ENCODE data around the gene TRAPPC8.
"Not testable (repeated sequence)": the region's sequence is repeated elsewhere in the genome, so short reads cannot be mapped to it uniquely, and the experiment has no call there.

The TRAPPC8 gene

DNA sequence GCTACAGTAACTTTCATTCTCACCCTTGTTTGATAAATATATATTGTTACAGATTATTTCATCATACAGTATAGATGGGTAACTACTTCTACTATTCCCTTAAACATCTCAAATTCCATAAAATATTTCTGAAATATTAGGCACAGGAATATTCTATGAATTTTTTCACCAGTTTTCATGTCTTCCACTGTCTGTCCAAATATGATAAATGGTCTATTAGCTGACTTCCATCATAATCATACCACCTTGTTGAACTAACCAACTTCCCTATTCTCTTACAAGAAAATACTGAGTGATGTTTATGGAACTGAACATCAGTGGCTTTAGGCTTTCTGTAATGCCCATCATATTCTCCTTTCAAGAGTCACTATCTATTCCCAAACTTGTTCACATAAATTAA, 82.4 kb downstream of the TRAPPC8 start:
- DNase-seq, result no peak

DNA sequence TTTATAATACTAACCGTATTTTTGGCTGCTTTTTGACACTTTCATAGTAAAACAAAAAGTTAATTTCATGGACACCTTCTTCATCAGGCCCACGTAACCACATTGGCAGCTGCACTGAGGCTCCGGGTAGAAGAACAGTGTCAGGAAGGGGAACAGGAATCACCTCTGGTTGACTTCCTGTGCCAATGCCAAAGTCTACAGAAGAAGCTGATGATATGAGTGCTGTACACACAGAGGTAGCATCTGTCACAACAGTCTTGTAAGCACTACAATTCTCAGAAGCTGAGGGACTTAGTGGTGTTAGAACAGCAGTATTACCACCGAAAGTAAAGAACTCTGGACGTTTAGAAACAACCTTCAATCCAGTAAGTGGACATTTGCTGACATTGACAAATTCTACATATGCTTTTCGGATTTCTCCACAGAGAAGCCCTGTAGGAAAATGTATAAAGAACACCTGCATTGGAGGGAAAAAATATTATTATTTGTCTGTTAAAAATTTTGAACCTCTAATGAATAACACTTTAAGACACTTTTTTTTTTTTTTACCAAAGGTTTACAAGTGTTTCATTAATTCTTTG, 85.3 kb downstream of the TRAPPC8 start:
- no peak for DNase-seq

DNA sequence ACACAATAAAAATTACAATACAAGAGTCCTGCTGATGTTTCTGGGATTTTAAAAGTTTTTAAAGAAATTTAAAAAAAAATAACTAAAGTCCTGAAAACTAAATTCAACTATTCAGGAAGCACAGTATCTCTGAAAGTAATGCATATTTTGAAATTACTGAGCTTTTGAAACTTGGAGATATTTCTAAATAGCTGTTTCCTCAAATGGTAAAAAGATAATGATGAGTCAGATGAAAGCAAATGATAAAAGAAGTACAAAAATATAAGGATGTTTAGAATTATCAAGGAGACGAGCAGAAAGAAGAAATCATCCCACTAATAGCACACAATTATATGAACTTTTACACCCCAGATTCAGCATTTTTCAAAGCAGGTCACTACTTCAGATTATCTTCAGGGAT, 92.1 kb downstream of the TRAPPC8 start:
- DNase-seq, result no peak

DNA sequence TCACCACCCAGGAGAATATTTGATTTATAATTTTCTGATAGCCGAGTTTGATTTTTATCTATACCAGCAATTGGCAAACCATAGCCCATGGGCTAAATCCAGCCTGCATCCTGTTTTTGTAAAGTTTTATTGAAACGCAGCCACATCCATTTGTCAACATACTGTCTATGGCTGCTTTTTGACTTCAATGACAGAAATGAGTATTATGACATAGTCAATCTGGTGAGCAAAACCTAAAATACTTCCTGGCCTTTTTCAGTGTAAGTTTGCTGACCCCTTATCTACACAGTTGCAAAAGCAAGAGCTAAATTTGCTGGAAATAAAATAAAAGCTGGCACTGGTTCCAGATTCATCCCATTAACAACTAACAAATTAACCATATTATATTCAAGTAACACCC, 102.4 kb downstream of the TRAPPC8 start:
- DNase-seq, result no peak

DNA sequence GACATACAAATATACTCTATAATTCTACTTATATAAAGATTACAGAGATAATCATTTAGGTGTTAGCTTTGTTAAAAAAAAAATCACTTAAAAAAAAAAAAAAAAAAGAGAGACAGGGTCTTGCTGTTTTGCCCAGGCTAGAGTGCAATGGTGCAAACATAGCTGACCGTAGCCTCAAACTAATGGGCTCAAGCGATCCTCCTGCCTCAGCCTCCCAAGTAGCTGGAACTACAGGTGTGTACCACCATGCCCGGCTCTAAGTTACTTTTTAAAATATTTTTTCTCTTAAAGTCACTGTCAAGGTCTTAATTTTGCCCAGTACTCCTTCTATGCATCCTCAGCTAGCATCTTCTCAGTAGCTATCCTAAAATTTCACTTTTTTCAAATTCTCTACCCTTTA, 105.0 kb downstream of the TRAPPC8 start:
- no peak for DNase-seq

DNA sequence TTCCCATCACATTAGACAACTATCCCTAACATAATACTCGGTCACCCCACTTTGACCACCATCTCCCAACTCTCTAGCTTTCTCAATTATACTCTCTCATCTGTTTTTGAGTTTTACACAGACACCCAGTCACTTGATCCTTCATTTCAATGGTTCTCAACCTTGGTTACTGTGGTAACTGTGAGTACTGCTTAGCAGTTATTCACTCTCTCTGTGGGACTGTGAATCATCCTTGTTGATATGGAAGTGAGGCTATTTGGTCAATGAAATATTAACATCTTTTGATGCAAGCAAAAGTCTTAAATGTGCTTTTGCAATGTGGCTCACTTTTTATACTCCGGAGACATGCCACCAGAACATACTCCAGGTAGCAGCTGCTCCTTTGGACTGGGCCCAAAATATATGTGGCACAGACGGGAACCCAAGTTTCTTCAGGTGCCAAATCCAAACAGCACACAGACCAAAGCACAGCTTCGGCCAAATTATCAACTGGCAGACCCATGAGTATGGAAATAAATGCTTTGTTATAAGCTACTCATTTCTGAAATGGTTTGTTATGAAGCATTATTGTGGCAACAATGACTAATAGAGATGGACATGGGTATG, 107.3 kb downstream of the TRAPPC8 start:
- DNase-seq, result no peak

- no peak for DNase-seq
These were observed 111.0 kb downstream of the TRAPPC8 start for GRCh38 chr18:31831903-31832302.

- no peak for DNase-seq
These were observed 112.2 kb downstream of the TRAPPC8 start for GRCh38 chr18:31830686-31831085.

- no peak for DNase-seq
These were observed 114.3 kb downstream of the TRAPPC8 start for GRCh38 chr18:31828613-31829012.

DNA sequence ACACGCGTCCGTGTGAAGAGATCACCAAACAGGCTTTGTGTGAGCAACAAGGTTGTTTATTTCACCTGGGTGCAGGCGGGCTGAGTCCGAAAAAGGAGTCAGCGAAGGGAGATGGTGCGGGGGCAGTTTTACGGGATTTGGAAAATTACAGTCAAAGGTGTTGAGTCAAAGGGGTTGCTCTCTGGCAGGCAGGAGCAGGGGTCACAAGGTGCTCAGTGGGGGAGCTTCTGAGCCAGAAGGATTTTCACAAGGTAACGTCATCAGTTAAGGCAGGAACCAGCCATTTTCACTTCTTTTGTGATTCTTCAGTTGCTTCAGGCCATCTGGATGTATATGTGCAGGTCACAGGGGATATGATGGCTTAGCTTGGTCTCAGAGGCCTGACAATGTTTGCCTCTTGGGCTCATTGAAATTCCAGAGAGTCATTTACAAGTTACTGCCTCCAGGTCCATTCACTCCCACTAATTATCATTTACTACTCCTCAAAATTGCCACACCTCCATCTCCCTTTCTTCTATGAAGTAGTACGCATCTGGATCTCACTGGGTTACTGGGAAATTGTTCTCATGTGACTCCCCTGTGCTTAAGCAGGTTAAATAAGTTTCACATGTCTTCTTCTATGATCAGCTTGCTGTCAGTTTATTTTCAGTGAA, 116.1 kb downstream of the TRAPPC8 start:
- DNase-seq, result not testable (repeated sequence)

DNA sequence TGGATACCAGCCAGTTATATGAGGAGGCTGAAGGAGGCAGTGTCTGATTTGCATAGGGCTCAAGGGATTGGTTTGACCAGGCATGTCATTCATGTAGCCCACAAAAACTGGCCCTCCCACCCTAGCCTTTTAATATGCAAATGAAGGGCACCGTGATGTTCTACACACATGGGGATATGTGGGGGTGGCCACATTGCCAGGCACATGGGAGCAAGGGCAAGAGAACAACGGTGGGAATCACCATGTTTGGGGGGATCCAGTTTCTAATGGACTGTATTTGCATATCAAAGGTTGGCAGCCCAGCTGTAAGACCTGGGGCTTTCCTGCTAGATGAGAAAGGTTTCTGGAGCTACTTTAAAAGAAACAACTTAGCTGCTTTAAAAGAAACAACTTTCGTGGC, 117.2 kb downstream of the TRAPPC8 start:
- DNase-seq, result no peak

DNA sequence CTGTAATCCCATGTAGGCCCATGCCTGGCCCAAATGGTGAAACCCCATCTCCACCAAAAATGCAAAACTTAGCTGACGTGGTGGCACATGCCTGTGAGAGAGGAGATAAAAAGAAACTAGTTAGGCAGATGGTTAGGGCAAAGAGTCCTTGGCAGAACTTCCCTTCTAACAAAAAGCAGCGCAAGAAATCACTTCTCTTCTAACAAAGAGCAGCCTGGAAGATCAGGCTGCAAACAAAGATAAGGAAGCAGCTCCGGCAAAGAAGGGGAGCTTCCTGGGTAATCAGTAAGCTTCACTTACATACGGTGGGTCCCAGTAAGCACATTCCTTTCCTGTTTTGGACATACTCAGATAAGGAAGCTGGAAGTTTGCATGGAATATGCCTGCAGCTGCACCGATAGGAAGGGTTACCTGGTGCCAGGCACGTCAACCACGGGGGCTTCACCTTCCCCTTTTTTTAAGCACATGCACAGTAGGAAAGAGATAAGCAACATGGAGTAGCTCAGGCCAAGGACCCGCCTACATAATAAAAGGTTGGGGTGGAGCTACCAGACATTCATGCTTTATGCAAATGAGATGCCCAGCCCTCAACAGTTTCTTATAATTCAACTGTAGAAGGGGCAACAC, 121.3 kb downstream of the TRAPPC8 start:
- no peak for DNase-seq

DNA sequence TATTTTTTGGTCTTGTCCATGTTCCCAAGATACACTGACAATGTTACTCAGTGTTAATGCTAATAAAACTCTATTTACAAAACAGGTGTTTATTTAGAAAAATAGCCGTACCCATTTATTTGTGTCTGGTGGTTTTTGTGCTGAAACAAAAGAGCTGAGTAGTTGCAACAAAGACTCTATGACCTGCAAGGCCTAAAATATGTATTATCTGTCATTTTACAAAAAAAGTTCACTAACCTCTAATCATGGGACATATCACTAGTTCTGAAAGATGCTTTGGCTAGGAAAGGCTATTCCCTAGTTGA, 123.1 kb downstream of the TRAPPC8 start:
- DNase-seq, result no peak

- no peak for DNase-seq
These were observed 123.6 kb downstream of the TRAPPC8 start for GRCh38 chr18:31819106-31819924.

- no peak for DNase-seq
These were observed 128.8 kb downstream of the TRAPPC8 start for GRCh38 chr18:31814132-31814531.

DNA sequence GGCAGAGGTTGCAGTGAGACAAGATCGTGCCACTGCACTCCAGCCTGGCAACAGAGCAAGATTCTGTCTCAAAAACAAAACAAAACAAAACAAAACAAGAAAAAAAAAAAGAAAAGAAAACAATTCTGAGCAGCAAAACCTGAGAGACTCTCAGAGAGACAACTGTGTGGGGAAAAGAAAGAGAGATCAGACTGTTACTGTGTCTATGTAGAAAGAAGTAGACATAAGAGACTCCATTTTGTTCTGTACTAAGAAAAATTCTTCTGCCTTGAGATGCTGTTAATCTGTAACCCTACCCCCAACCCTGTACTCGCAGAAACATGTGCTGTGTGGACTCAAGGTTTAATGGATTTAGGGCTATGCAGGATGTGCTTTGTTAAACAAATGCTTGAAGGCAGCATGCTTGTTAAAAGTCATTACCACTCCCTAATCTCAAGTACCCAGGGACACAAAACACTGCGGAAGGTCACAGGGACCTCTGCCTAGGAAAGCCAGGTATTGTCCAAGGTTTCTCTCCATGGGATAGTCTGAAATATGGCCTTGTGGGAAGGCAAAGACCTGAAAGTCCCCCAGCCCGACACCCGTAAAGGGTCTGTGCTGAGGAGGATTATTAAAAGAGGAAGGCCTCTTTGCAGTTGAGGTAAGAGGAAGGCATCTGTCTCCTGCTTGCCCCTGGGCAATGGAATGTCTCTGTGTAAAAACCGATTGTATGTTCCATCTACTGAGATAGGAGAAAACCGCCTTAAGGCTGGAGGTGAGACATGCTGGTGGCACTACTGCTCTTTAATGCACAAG, 132.4 kb downstream of the TRAPPC8 start:
- not testable (repeated sequence) for DNase-seq

- DNase-seq, result not testable (repeated sequence)
These were observed 133.9 kb downstream of the TRAPPC8 start for GRCh38 chr18:31809049-31809448.

DNA sequence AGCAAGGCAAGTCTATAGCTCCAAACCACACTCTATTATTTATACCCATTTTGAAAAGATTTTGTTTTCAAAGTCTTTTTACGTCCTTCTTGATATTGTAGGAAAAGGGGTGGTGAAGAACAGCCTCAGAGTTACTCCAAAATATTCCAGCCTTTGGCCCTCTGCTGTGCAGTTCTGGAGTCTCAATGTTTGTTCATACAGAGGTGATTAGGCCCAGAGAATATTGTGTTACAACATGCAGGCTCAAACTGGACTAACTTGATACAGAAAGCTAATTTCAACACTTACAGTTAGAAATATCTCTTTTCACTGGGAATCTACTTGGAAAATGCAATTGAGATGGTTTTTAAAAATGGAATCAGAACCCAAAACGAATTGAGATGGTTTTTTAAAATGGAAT, 141.8 kb downstream of the TRAPPC8 start:
- no peak for DNase-seq

- not testable (repeated sequence) for DNase-seq
These were observed 143.7 kb downstream of the TRAPPC8 start for GRCh38 chr18:31799257-31799656.

DNA sequence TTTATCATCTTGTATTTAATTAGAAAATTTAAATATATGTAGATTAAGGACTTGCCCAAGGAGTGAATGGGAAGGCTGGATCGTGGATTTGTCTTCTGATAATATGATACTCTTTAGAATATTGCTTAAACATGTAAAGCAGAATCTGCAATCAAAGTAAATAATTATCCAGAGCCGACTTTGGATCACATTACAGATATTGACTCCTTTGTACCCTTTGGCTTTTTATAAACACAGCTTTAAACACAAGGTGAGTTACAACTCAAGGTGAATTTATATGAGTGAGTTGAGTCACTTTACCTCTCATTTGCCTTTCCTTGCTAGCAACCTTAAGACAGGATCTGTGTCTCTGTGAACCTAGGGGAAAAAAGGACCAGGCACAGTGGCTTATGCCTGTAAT, 144.5 kb downstream of the TRAPPC8 start:
- no peak for DNase-seq

DNA sequence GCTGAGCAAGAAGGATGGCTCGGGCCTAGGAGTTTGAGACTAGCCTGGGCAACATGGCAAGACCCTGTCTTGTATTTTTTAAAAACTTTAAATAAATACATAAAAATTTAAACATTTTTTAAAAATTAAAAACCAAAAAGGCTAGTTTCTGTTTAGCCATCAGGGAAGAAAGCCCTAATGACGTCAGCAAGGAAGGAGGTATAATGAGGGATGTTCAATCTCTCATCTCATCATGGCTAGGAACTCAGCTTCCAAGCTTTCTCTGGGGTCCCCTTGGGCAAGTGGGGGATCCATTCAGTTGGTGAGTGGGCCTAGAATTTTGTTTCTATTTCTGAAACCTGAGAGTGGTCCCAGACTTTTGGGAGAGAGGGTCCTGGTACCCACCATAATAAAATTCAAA, 147.2 kb downstream of the TRAPPC8 start:
- DNase-seq, result no peak

GRCh38 chr18:31793531-31793930, 149.4 kb downstream of the TRAPPC8 start:
- DNase-seq, result no peak

GRCh38 chr18:31792580-31792911, 150.4 kb downstream of the TRAPPC8 start:
- DNase-seq, result no peak

All from activated CD4-positive, CD25-positive, alpha-beta regulatory T cell (primary cell).